Mucosa of gallbladder (tissue), 1 donor: Measurements from ENCODE around the gene XKR3. TPM values are rescaled to one million over a fixed set of nuclear protein-coding genes. Genes with fewer than 3 reads are reported as not detected.
"Not testable (repeated sequence)": the region's sequence is repeated elsewhere in the genome, so short reads cannot be mapped to it uniquely, and the experiment has no call there.

Experiments used
- DNase-seq: peaks from one replicate; pipeline ENCODE4 v3.0.0-alpha.2; 2020; ENCODE audit warnings: low spot score
- total RNA-seq: library from RNA; stranded (reverse); gene quantifications from one replicate; pipeline ENCODE4 v1.2.1, GENCODE V29; 2021
- donor health status: DM: no; HTN: no; CAD: no.

XKR3 gene
- total RNA-seq, 1 donor from 2014 or later: not detected

GRCh38 chr22:16806401-16806800, 18.8 kb downstream of the XKR3 start:
- DNase-seq: no peak

- no peak for DNase-seq
Measured at GRCh38 chr22:16804882-16805281, 20.3 kb downstream of the XKR3 start.

GRCh38 chr22:16803255-16803917, 21.8 kb downstream of the XKR3 start:
- no peak for DNase-seq

GRCh38 chr22:16801571-16801970, 23.6 kb downstream of the XKR3 start:
- no peak for DNase-seq

GRCh38 chr22:16801088-16801487, 24.1 kb downstream of the XKR3 start:
- DNase-seq: no peak

- DNase-seq: no peak
Measured at GRCh38 chr22:16800358-16800757, 24.9 kb downstream of the XKR3 start.

GRCh38 chr22:16795504-16795903, 29.7 kb downstream of the XKR3 start:
- DNase-seq: not testable (repeated sequence)

GRCh38 chr22:16793831-16794230, 31.4 kb downstream of the XKR3 start:
- no peak for DNase-seq

GRCh38 chr22:16789860-16790493, 35.2 kb downstream of the XKR3 start:
- no peak for DNase-seq

GRCh38 chr22:16783930-16784354, 41.3 kb downstream of the XKR3 start:
- no peak for DNase-seq

GRCh38 chr22:16783453-16783852, 41.8 kb downstream of the XKR3 start:
- DNase-seq: no peak

GRCh38 chr22:16781764-16782329, 43.4 kb downstream of the XKR3 start:
- no peak for DNase-seq

GRCh38 chr22:16781074-16781763, 44.0 kb downstream of the XKR3 start:
- DNase-seq: no peak

- no peak for DNase-seq
Measured at GRCh38 chr22:16777284-16777924, 47.8 kb downstream of the XKR3 start.

- no peak for DNase-seq
Measured at GRCh38 chr22:16776080-16776479, 49.1 kb downstream of the XKR3 start.

GRCh38 chr22:16774911-16775500, 50.2 kb downstream of the XKR3 start:
- DNase-seq: no peak

GRCh38 chr22:16771569-16771968, 53.6 kb downstream of the XKR3 start:
- DNase-seq: not testable (repeated sequence)

GRCh38 chr22:16767927-16768326, 57.3 kb downstream of the XKR3 start:
- not testable (repeated sequence) for DNase-seq

- not testable (repeated sequence) for DNase-seq
Measured at GRCh38 chr22:16762224-16762623, 63.0 kb downstream of the XKR3 start.

- DNase-seq: not testable (repeated sequence)
Measured at GRCh38 chr22:16760416-16760815, 64.8 kb downstream of the XKR3 start.

GRCh38 chr22:16749282-16749681, 75.9 kb downstream of the XKR3 start:
- not testable (repeated sequence) for DNase-seq
